H1 (cell line): Measurements from ENCODE around the gene TGFB2. TPM values are rescaled to one million over a fixed set of nuclear protein-coding genes. Genes with fewer than 3 reads are reported as not detected.

Experiments used
- CTCF ChIA-PET: fragments of 300-600 bp; sonication (Branson Sonifier 250); formaldehyde crosslinking; loops from one replicate; lab custom pipeline; 2021; ENCODE audit not compliant: partially characterized antibody; lab: Charles Lee
- POLR2A ChIA-PET: fragments of 300-600 bp; sonication (Branson Sonifier 250); formaldehyde crosslinking; loops from one replicate; lab custom pipeline; 2021; ENCODE audit warnings: inconsistent platforms; ENCODE audit not compliant: partially characterized antibody; lab: Charles Lee
- DNase-seq, 2 experiments: peaks; one replicate each; pipeline versions ENCODE4 v3.0.0 to v3.0.0-alpha.2; 2010 to 2022; ENCODE audit warnings: low spot score in 2 of 2, low read depth in 1 of 2, mixed read lengths in 1 of 2
- FAIRE-seq: peaks from 2 replicates; lab custom pipeline; 2011; peaks lifted over from hg19 to GRCh38; lab: Jason Lieb, UNC
- H2AFZ ChIP-seq: 2 replicates; pipeline ENCODE4 v1.8.1; 2012; ENCODE audit warnings: low read length, inconsistent platforms
- H2AK5ac ChIP-seq: 2 replicates; pipeline ENCODE4 v1.6.1; 2013; ENCODE audit warnings: low read depth, low read length
- H2BK120ac ChIP-seq: replicated peaks from 2 replicates; pipeline ENCODE3; 2013; ENCODE audit warnings: low read depth, low read length, inconsistent platforms
- H2BK12ac ChIP-seq: 2 replicates; pipeline ENCODE4 v1.6.1; 2013; ENCODE audit warnings: low read depth, low read length
- H2BK15ac ChIP-seq: 2 replicates; pipeline ENCODE4 v1.6.1; 2013; ENCODE audit warnings: low read length
- H2BK20ac ChIP-seq: 2 replicates; pipeline ENCODE4 v1.6.1; 2013; ENCODE audit warnings: low read length
- H2BK5ac ChIP-seq: 2 replicates; pipeline ENCODE4 v1.6.1; 2013; ENCODE audit warnings: low read depth, low read length
- H3K14ac ChIP-seq: 2 replicates; pipeline ENCODE4 v1.6.1; 2013; ENCODE audit warnings: inconsistent platforms; ENCODE audit not compliant: insufficient read length
- H3K18ac ChIP-seq: 2 replicates; pipeline ENCODE4 v1.6.1; 2013; ENCODE audit warnings: low read length; ENCODE audit errors: extremely low read depth
- H3K23ac ChIP-seq: 2 replicates; pipeline ENCODE4 v1.6.1; 2013; ENCODE audit warnings: inconsistent platforms; ENCODE audit not compliant: insufficient read length
- H3K23me2 ChIP-seq: 2 replicates; pipeline ENCODE4 v1.6.1; 2013; ENCODE audit warnings: low read depth, low read length
- H3K27ac ChIP-seq: 2 replicates; pipeline ENCODE4 v1.6.1; 2011; ENCODE audit warnings: low read depth, low read length, inconsistent platforms
- H3K27me3 ChIP-seq, 4 experiments: replicated peaks in 1 of 4; 1 replicate in 1 of 4; 2 replicates in 3 of 4; pipeline versions ENCODE4 v1.6.1 to v1.8.1; 2011 to 2013; ENCODE audit warnings: low read length in 3 of 4, mild to moderate bottlenecking in 3 of 4, inconsistent platforms in 2 of 4, mixed read lengths in 2 of 4, moderate library complexity in 1 of 4; ENCODE audit not compliant: control insufficient read depth in 3 of 4, insufficient read depth in 3 of 4; ENCODE audit errors: extremely low read depth in 1 of 4
- H3K36me3 ChIP-seq, 4 experiments: 2 replicates each; pipeline versions ENCODE4 v1.6.1 to v1.8.1; 2011 to 2013; ENCODE audit warnings: mild to moderate bottlenecking in 4 of 4, low read length in 3 of 4, moderate library complexity in 2 of 4, control low read depth in 1 of 4, inconsistent platforms in 1 of 4; ENCODE audit not compliant: insufficient read depth in 4 of 4, control insufficient read depth in 2 of 4
- H3K4ac ChIP-seq: replicated peaks from 2 replicates; pipeline ENCODE3; 2013; ENCODE audit warnings: low read length, low read depth, mixed read lengths, inconsistent platforms; ENCODE audit not compliant: insufficient read length
- H3K4me1 ChIP-seq, 4 experiments: replicated peaks in 1 of 4; 1 replicate in 1 of 4; 2 replicates in 3 of 4; pipeline versions ENCODE4 v1.6.1 to v1.8.1; 2011 to 2013; ENCODE audit warnings: low read length in 3 of 4, inconsistent platforms in 2 of 4, mixed read lengths in 1 of 4; ENCODE audit not compliant: insufficient read depth in 4 of 4, control insufficient read depth in 3 of 4
- H3K4me2 ChIP-seq, 2 experiments: 2 replicates each; pipeline versions ENCODE4 v1.6.1 to v1.8.1; 2011 to 2013; ENCODE audit warnings: low read depth in 2 of 2, low read length in 2 of 2, control low read depth in 1 of 2, inconsistent platforms in 1 of 2, mild to moderate bottlenecking in 1 of 2; ENCODE audit not compliant: insufficient read depth in 1 of 2
- H3K4me3 ChIP-seq, 4 experiments: fragments of 200-600, 300-600 bp in 1 of 4; sonication (generic), shearing (Covaris generic), sonication (Bioruptor Twin) in 1 of 4; 2 replicates each; pipeline versions ENCODE4 v1.5.1 to v1.8.1; 2011 to 2016; ENCODE audit warnings: low read length in 4 of 4, low read depth in 3 of 4, control low read depth in 2 of 4, inconsistent platforms in 2 of 4, mild to moderate bottlenecking in 2 of 4, mixed read lengths in 1 of 4, moderate library complexity in 1 of 4; ENCODE audit not compliant: insufficient read depth in 2 of 4; ENCODE audit errors: extremely low read depth in 1 of 4
- H3K56ac ChIP-seq: replicated peaks from 2 replicates; pipeline ENCODE3; 2013; ENCODE audit warnings: low read depth, mild to moderate bottlenecking, mixed read lengths, low read length, inconsistent platforms; ENCODE audit not compliant: insufficient read length
- H3K79me1 ChIP-seq: 2 replicates; pipeline ENCODE4 v1.6.1; 2013; ENCODE audit warnings: low read depth, low read length, control low read depth
- H3K79me2 ChIP-seq, 2 experiments: 2 replicates each; pipeline versions ENCODE4 v1.6.1 to v1.8.1; 2012 to 2013; ENCODE audit warnings: low read length in 2 of 2, mild to moderate bottlenecking in 2 of 2, inconsistent platforms in 1 of 2; ENCODE audit not compliant: insufficient read depth in 2 of 2, control insufficient read depth in 1 of 2
- H3K9ac ChIP-seq, 4 experiments: replicated peaks in 1 of 4; 1 replicate in 1 of 4; 2 replicates in 3 of 4; pipeline versions ENCODE4 v1.6.1 to v1.8.1; 2011 to 2013; ENCODE audit warnings: low read depth in 3 of 4, low read length in 3 of 4, control low read depth in 2 of 4, mild to moderate bottlenecking in 2 of 4, moderate library complexity in 2 of 4, inconsistent platforms in 1 of 4; ENCODE audit errors: extremely low read depth in 1 of 4
- H3K9me3 ChIP-seq, 2 experiments: 2 replicates each; pipeline versions ENCODE4 v1.6.1 to v1.8.1; 2012 to 2013; ENCODE audit warnings: mild to moderate bottlenecking in 2 of 2, moderate library complexity in 2 of 2, control low read depth in 1 of 2, inconsistent platforms in 1 of 2, low read depth in 1 of 2, low read length in 1 of 2, mixed read lengths in 1 of 2; ENCODE audit not compliant: insufficient read depth in 2 of 2
- H4K20me1 ChIP-seq, 2 experiments: replicated peaks in 1 of 2; 2 replicates each; pipeline versions ENCODE3 to v1.8.1; 2011 to 2013; ENCODE audit warnings: inconsistent platforms in 2 of 2, low read length in 2 of 2, mild to moderate bottlenecking in 1 of 2; ENCODE audit not compliant: insufficient read depth in 2 of 2, control insufficient read depth in 1 of 2
- H4K5ac ChIP-seq: 2 replicates; pipeline ENCODE4 v1.6.1; 2013; ENCODE audit warnings: low read length, low read depth, mixed read lengths, inconsistent platforms; ENCODE audit not compliant: insufficient read length
- H4K8ac ChIP-seq: 2 replicates; pipeline ENCODE4 v1.8.0; 2013; ENCODE audit warnings: mild to moderate bottlenecking, moderate library complexity, low read length, inconsistent platforms; ENCODE audit not compliant: insufficient read depth; ENCODE audit errors: extremely low read depth
- H4K91ac ChIP-seq: replicated peaks from 2 replicates; pipeline ENCODE3; 2013; ENCODE audit warnings: low read length, mixed read lengths, inconsistent platforms; ENCODE audit not compliant: insufficient read length
- CBX5 ChIP-seq: fragments of 300-800, 300-1000 bp; sonication (generic); IDR thresholded peaks from 2 replicates; pipeline ENCODE4 v1.7.1; 2016; ENCODE audit warnings: antibody characterized with exemption, low read length, low read depth
- KDM4A ChIP-seq: IDR thresholded peaks from one replicate; pipeline ENCODE4 v1.7.1; 2012; ENCODE audit warnings: low read depth, mild to moderate bottlenecking, moderate library complexity, low read length, inconsistent platforms; ENCODE audit not compliant: severe bottlenecking
- NANOG ChIP-seq: IDR thresholded peaks from 2 replicates; pipeline ENCODE4 v1.6.1; 2011; ENCODE audit warnings: low read length, low read depth, mild to moderate bottlenecking, inconsistent platforms; ENCODE audit not compliant: insufficient read depth, poor library complexity, severe bottlenecking
- RFX5 ChIP-seq: IDR thresholded peaks from 2 replicates; pipeline ENCODE4 v1.6.1; 2011; ENCODE audit warnings: low read depth, low read length, improper control_type of control experiment, borderline replicate concordance
- SAP30 ChIP-seq: fragments of 300-600 bp; sonication (generic); IDR thresholded peaks from 2 replicates; pipeline ENCODE4 v1.7.1; 2012; ENCODE audit warnings: low read length, moderate library complexity, mild to moderate bottlenecking, inconsistent platforms; ENCODE audit not compliant: insufficient read depth, insufficient replicate concordance
- SP4 ChIP-seq: IDR thresholded peaks from 2 replicates; pipeline ENCODE4 v1.6.1; 2012; ENCODE audit warnings: low read length, inconsistent platforms
- TAF7 ChIP-seq: optimal IDR thresholded peaks from 2 replicates; pipeline ENCODE3; 2011; ENCODE audit warnings: low read depth, mild to moderate bottlenecking, inconsistent platforms, low read length, moderate library complexity, borderline replicate concordance
- WGBS, 2 experiments: shearing (Covaris generic) in 1 of 2; methylation state at CpG; one replicate each; pipeline versions ENCODE4 v1.1.6 to v1.1.7; 2013 to 2015; ENCODE audit warnings: low lambda C conversion rate in 2 of 2, mixed read lengths in 2 of 2, inconsistent platforms in 1 of 2, low coverage in 1 of 2, missing lambda C conversion rate in 1 of 2; ENCODE audit not compliant: insufficient replicate concordance in 2 of 2, insufficient coverage in 1 of 2, insufficient read length in 1 of 2; ENCODE audit errors: extremely low coverage in 1 of 2, missing lambda C conversion rate in 1 of 2; 5-methylcytosine and 5-hydroxymethylcytosine counted together
- polyA plus RNA-seq, 7 experiments: library from polyadenylated mRNA; depleted of rRNA in 3 of 7; stranded (reverse) in 5 of 7; unstranded in 2 of 7; fragments of >200 nt in 5 of 7; fragments of 200-250 nt in 2 of 7; gene quantifications; 1 replicate in 5 of 7; 2 replicates in 1 of 7; 4 replicates in 1 of 7; pipeline versions ENCODE4 v1.2.1 to v1.2.3, GENCODE V29; 2011 to 2013; ENCODE audit warnings: missing spikeins in 2 of 7, mixed read lengths in 2 of 7
- total RNA-seq: library from RNA; stranded (reverse); fragmentation: NEBNext Ultra II Directional; extraction: Animal tissue kit (Norgen Biotek cat#: 25700); gene quantifications from 2 replicates; pipeline ENCODE4 v1.2.1, GENCODE V29; 2021

Gene TGFB2
- total and polyA plus RNA-seq, 2 of the 8 experiments (the other 6 are each of a cell fraction or from before 2014, with no cell fraction given), result 0.26 to 0.84 TPM

DNA sequence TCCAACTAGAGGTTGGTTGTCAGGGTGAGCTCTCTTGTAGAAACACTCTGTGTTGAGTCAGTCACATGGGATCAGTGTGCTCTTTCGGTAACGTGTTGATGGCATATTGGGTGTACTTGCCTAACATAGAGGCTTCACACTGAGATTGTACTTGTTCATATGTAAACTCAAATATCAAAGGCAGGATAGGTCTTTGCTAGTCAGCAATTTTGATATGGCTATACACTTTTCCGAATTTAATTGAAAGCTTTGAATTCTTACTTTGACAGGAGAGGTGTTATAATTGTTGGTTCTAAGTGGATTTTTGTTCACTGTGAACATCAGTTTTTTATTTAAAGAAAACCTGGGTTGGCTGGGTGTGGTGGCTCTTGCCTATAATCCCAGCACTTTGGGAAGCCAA, 16.4 kb upstream of the TGFB2 start:
- CTCF ChIA-PET, result interaction anchor here (0.6 to 3.6 kb wide), 15 partner anchors 11 to 1333 kb away, joined by 3 to 25 read pairs (median 4); partner anchors contain the start of gene TGFB2
- H3K27ac ChIP-seq, result no peak overlapping the region
- peaks cover 0 to 8% of the 10 kb centered on the region in 2 experiments; a peak in 2 of 4 replicates for H3K79me2 ChIP-seq
- FAIRE-seq (no peak), DNase-seq (no peak)
- no peak overlapping the region for H3K9ac ChIP-seq
- no peaks in the 10 kb centered on the region for H3K9me3 ChIP-seq
- H4K5ac ChIP-seq, result no peak overlapping the region
- no peak overlapping the region for H2BK5ac ChIP-seq
- no peak overlapping the region for H3K14ac ChIP-seq
- no peak for TF ChIP-seq KDM4A
- no peak for TF ChIP-seq RFX5
- TF ChIP-seq NANOG, result no peak
- TF ChIP-seq TAF7, result no peak
- TF ChIP-seq SAP30, result no peak
- TF ChIP-seq CBX5, result no peak
- TF ChIP-seq SP4, result no peak
- no peak overlapping the region for H3K18ac ChIP-seq
- H3K4me2 ChIP-seq, result no peak overlapping the region
- H3K27me3 ChIP-seq, result no peaks in the 10 kb centered on the region
- H3K4ac ChIP-seq, result no peak overlapping the region
- no peak overlapping the region for H2BK12ac ChIP-seq
- no peaks in the 10 kb centered on the region for H3K79me1 ChIP-seq
- no peak overlapping the region for H2BK20ac ChIP-seq
- no peak overlapping the region for H3K23ac ChIP-seq
- H4K8ac ChIP-seq, result no peak overlapping the region
- no peak overlapping the region for H2BK15ac ChIP-seq
- no peaks in the 10 kb centered on the region for H3K23me2 ChIP-seq
- no peak overlapping the region for H2BK120ac ChIP-seq
- no peak overlapping the region for H4K91ac ChIP-seq
- no peak overlapping the region for H2AK5ac ChIP-seq
- H2AFZ ChIP-seq, result no peak overlapping the region
- POLR2A ChIA-PET, result interaction anchor here (0.6 to 0.9 kb wide), 3 partner anchors 11 to 197 kb away, joined by 3 read pairs; partner anchors contain the start of gene TGFB2
- no peak overlapping the region for H3K56ac ChIP-seq
- peaks cover 0 to 6% (median 4%) of the 10 kb centered on the region in 4 experiments; a peak in 3 of 8 replicates for H3K36me3 ChIP-seq
- H3K4me3 ChIP-seq, result no peak overlapping the region
- H4K20me1 ChIP-seq, result no peaks in the 10 kb centered on the region
- H3K4me1 ChIP-seq, result no peaks in the 10 kb centered on the region
- 98% methylated on average over 3 of the region's 3 CpGs; no CpG with 5 or more reads in 1 of the 2 experiments for WGBS, 2 experiments
